MM.1S (cell line): ENCODE data around the gene ZKSCAN3.
"Not testable (repeated sequence)": the region's sequence is repeated elsewhere in the genome, so short reads cannot be mapped to it uniquely, and the experiment has no call there.

Source experiments
- DNase-seq: peaks from one replicate; pipeline ENCODE4 v3.0.0-alpha.2; 2015
- H2AFZ ChIP-seq: fragments of 300-600 bp; sonication (generic); 2 replicates; pipeline ENCODE4 v1.6.0; 2016; ENCODE audit warnings: antibody characterized with exemption, low read length
- H3F3A ChIP-seq: fragments of 300-600 bp; sonication (generic); 2 replicates; pipeline ENCODE4 v1.6.1; 2016; ENCODE audit warnings: mild to moderate bottlenecking, antibody characterized with exemption, low read length, moderate library complexity, mixed read lengths; ENCODE audit not compliant: insufficient read depth
- H3K27ac ChIP-seq: fragments of 300-600 bp; sonication (generic); 2 replicates; pipeline ENCODE4 v1.5.1; 2016; ENCODE audit warnings: mild to moderate bottlenecking, low read length
- H3K27me3 ChIP-seq: fragments of 300-600 bp; sonication (generic); replicated peaks from 2 replicates; pipeline ENCODE4 v1.6.0; 2016; ENCODE audit warnings: low read length; ENCODE audit not compliant: insufficient read depth
- H3K36me3 ChIP-seq: fragments of 300-600 bp; sonication (generic); replicated peaks from 2 replicates; pipeline ENCODE4 v1.6.1; 2016; ENCODE audit warnings: mild to moderate bottlenecking, low read length, mixed read lengths; ENCODE audit not compliant: insufficient read depth
- H3K4me1 ChIP-seq: fragments of 300-600 bp; sonication (generic); 2 replicates; pipeline ENCODE4 v1.6.1; 2016; ENCODE audit warnings: low read length, mixed read lengths
- H3K4me2 ChIP-seq: fragments of 300-600 bp; sonication (generic); 2 replicates; pipeline ENCODE4 v1.6.0; 2016; ENCODE audit warnings: low read depth, low read length
- H3K4me3 ChIP-seq: fragments of 300-600 bp; sonication (generic); 2 replicates; pipeline ENCODE4 v1.5.1; 2016; ENCODE audit warnings: low read length, mixed read lengths
- H3K79me2 ChIP-seq: fragments of 300-600 bp; sonication (generic); 2 replicates; pipeline ENCODE4 v1.6.1; 2016; ENCODE audit warnings: mixed run types, low read length, mixed read lengths
- H3K9ac ChIP-seq: fragments of 300-600 bp; sonication (generic); 2 replicates; pipeline ENCODE4 v1.6.1; 2016; ENCODE audit warnings: low read length, mixed read lengths
- H3K9me2 ChIP-seq: fragments of 300-600 bp; sonication (generic); replicated peaks from 2 replicates; pipeline ENCODE4 v1.6.1; 2016; ENCODE audit warnings: mild to moderate bottlenecking, low read length, mixed read lengths; ENCODE audit not compliant: insufficient read depth
- H3K9me3 ChIP-seq: fragments of 300-600 bp; sonication (generic); replicated peaks from 2 replicates; pipeline ENCODE4 v1.6.1; 2016; ENCODE audit warnings: mild to moderate bottlenecking, low read length, mixed read lengths; ENCODE audit not compliant: insufficient read depth
- H4K20me1 ChIP-seq: fragments of 300-600 bp; sonication (generic); 2 replicates; pipeline ENCODE4 v1.6.1; 2016; ENCODE audit warnings: mild to moderate bottlenecking, low read length, moderate library complexity, mixed read lengths; ENCODE audit not compliant: insufficient read depth
- CTCF ChIP-seq: fragments of 300-600 bp; sonication (generic); IDR thresholded peaks from 2 replicates; pipeline ENCODE4 v1.5.1; 2016; ENCODE audit warnings: antibody characterized with exemption, low read length, mixed read lengths
- EZH2 ChIP-seq: fragments of 300-600 bp; sonication (generic); optimal IDR thresholded peaks from 2 replicates; pipeline ENCODE3; 2017; ENCODE audit warnings: low read depth, mild to moderate bottlenecking, antibody characterized with exemption, low read length, mixed read lengths
- EZH2phosphoT487 ChIP-seq: fragments of 300-600 bp; sonication (generic); IDR thresholded peaks from 2 replicates; pipeline ENCODE4 v1.6.1; 2018; ENCODE audit warnings: antibody characterized with exemption, low read length

ZKSCAN3 gene

GRCh38 chr6:28357036-28357435 lies 7.3 kb downstream of the ZKSCAN3 start:
- H3K9me2 ChIP-seq = no peaks in the 10 kb centered on the region
- H3K27me3 ChIP-seq = no peaks in the 10 kb centered on the region
- no peak overlapping the region for H3K4me3 ChIP-seq
- H4K20me1 ChIP-seq = no peaks in the 10 kb centered on the region
- no peak overlapping the region for H3K4me2 ChIP-seq
- TF ChIP-seq CTCF (no peak), EZH2phosphoT487 (no peak), EZH2 (no peak)
- no peaks in the 10 kb centered on the region for H3K4me1 ChIP-seq
- H3K79me2 ChIP-seq = no peaks in the 10 kb centered on the region
- no peaks in the 10 kb centered on the region for H3F3A ChIP-seq
- H3K9ac ChIP-seq = no peak overlapping the region
- no peaks in the 10 kb centered on the region for H3K9me3 ChIP-seq
- H2AFZ ChIP-seq = no peak overlapping the region
- no peak overlapping the region for H3K27ac ChIP-seq
- DNase-seq = no peak
- no peaks in the 10 kb centered on the region for H3K36me3 ChIP-seq

- H2AFZ ChIP-seq, H3K4me1 ChIP-seq, H3K27ac ChIP-seq, H3K79me2 ChIP-seq, DNase-seq, H3K4me2 ChIP-seq, H3K9me2 ChIP-seq, H3K4me3 ChIP-seq, H3K27me3 ChIP-seq, H3K9me3 ChIP-seq, H4K20me1 ChIP-seq, H3K36me3 ChIP-seq, H3F3A ChIP-seq, H3K9ac ChIP-seq: not testable (repeated sequence)
Measured at GRCh38 chr6:28359562-28359961, 9.8 kb downstream of the ZKSCAN3 start.

- Histone ChIP-seq H2AFZ (no peak overlapping the region), H3K27me3 (no peaks in the 10 kb centered on the region), H3K36me3 (no peaks in the 10 kb centered on the region), H3K4me1 (no peaks in the 10 kb centered on the region), H3K79me2 (no peaks in the 10 kb centered on the region), H3K9me3 (no peaks in the 10 kb centered on the region), H3K9ac (no peak overlapping the region), H3F3A (no peaks in the 10 kb centered on the region), H3K9me2 (no peaks in the 10 kb centered on the region), H3K4me3 (no peak overlapping the region), H3K27ac (no peak overlapping the region), H3K4me2 (no peak overlapping the region), H4K20me1 (no peaks in the 10 kb centered on the region)
- TF ChIP-seq EZH2phosphoT487 (no peak), CTCF (no peak), EZH2 (no peak)
- DNase-seq = no peak
Measured at GRCh38 chr6:28360961-28361360, 11.2 kb downstream of the ZKSCAN3 start.

- H3K36me3 ChIP-seq = not testable (repeated sequence)
Measured at GRCh38 chr6:28365590-28365989, 15.8 kb downstream of the ZKSCAN3 start.

More at GRCh38 chr6:28365590-28365989, 15.8 kb downstream of the ZKSCAN3 start:
- H3K9me3 ChIP-seq, H3K4me2 ChIP-seq, H3K79me2 ChIP-seq, H4K20me1 ChIP-seq, H2AFZ ChIP-seq, H3K4me3 ChIP-seq, H3K9me2 ChIP-seq, H3K4me1 ChIP-seq, H3K27me3 ChIP-seq, H3K27ac ChIP-seq, DNase-seq, H3F3A ChIP-seq, H3K9ac ChIP-seq: not testable (repeated sequence)
